GM21576 (cell line): Measurements from ENCODE around the gene ALKBH7.

ENCODE experiments used
- ATAC-seq: cut with Tn5 transposase; IDR thresholded peaks from one replicate; pipeline ENCODE4 v1.9.1; 2021; ENCODE audit warnings: mild to moderate bottlenecking, moderate library complexity; ENCODE audit not compliant: unreplicated experiment

Gene ALKBH7

GRCh38 chr19:6364353-6364752 is 8.2 kb upstream of the ALKBH7 start:
- ATAC-seq: no peak

- peak; percentile 45 for ATAC-seq
Measured at GRCh38 chr19:6373096-6373812, 660 bp downstream of the ALKBH7 start.

- ATAC-seq: no peak
Measured at GRCh38 chr19:6373813-6374108, 1.2 kb downstream of the ALKBH7 start.

- no peak for ATAC-seq
Measured at GRCh38 chr19:6374161-6374709, 1.6 kb downstream of the ALKBH7 start.

GRCh38 chr19:6374711-6375410 is 2.3 kb downstream of the ALKBH7 start:
- no peak for ATAC-seq

- no peak for ATAC-seq
Measured at GRCh38 chr19:6375411-6376010, 2.9 kb downstream of the ALKBH7 start, which contains the start of gene PSPN. Gene PSPN (minus strand): TSS chr19:6375933. CDS start chr19:6375849, 84 bp downstream.

- no peak for ATAC-seq
Measured at GRCh38 chr19:6376512-6377190, 4.1 kb downstream of the ALKBH7 start.

- no peak for ATAC-seq
Measured at GRCh38 chr19:6378041-6378440, 5.4 kb downstream of the ALKBH7 start.

- no peak for ATAC-seq
Measured at GRCh38 chr19:6378486-6378885, 5.9 kb downstream of the ALKBH7 start.

- no peak for ATAC-seq
Measured at GRCh38 chr19:6379744-6380143, 7.2 kb downstream of the ALKBH7 start.

- no peak for ATAC-seq
Measured at GRCh38 chr19:6381030-6381750, 8.6 kb downstream of the ALKBH7 start.

- ATAC-seq: no peak
Measured at GRCh38 chr19:6383188-6383587, 10.6 kb downstream of the ALKBH7 start.

GRCh38 chr19:6384381-6384780 is 11.8 kb downstream of the ALKBH7 start:
- ATAC-seq: no peak

- ATAC-seq: no peak
Measured at GRCh38 chr19:6387372-6387771, 14.8 kb downstream of the ALKBH7 start.

- no peak for ATAC-seq
Measured at GRCh38 chr19:6392221-6393073, 19.9 kb downstream of the ALKBH7 start.

GRCh38 chr19:6393074-6393982 is 20.7 kb downstream of the ALKBH7 start, which contains the start of gene GTF2F1:
Gene GTF2F1 (minus strand): TSS chr19:6393164. CDS start chr19:6392995, 169 bp downstream.
- ATAC-seq: peak; percentile 71

GRCh38 chr19:6393983-6394412 is 21.4 kb downstream of the ALKBH7 start:
- no peak for ATAC-seq

- no peak for ATAC-seq
Measured at GRCh38 chr19:6394831-6395230, 22.2 kb downstream of the ALKBH7 start.

- ATAC-seq: no peak
Measured at GRCh38 chr19:6396305-6396704, 23.7 kb downstream of the ALKBH7 start.
